GM19438 (cell line): ENCODE measurements around the gene COTL1.
A peak's percentile ranks its signal among the peaks of the same experiment; 100 is the strongest.

Source experiments
- ATAC-seq: cut with Tn5 transposase; IDR thresholded peaks from one replicate; pipeline ENCODE4 v1.9.1; 2021; ENCODE audit warnings: low read depth; ENCODE audit not compliant: unreplicated experiment

COTL1 gene

GRCh38 chr16:84614968-84615813, 2.7 kb downstream of the COTL1 start:
- ATAC-seq = no peak

- no peak for ATAC-seq
Measured at GRCh38 chr16:84614623-84614967, 3.3 kb downstream of the COTL1 start.

GRCh38 chr16:84614073-84614459, 3.8 kb downstream of the COTL1 start:
- no peak for ATAC-seq

GRCh38 chr16:84613408-84614072, 4.3 kb downstream of the COTL1 start:
- ATAC-seq = no peak

- no peak for ATAC-seq
Measured at GRCh38 chr16:84612686-84613085, 5.2 kb downstream of the COTL1 start.

GRCh38 chr16:84611041-84611440, 6.8 kb downstream of the COTL1 start:
- no peak for ATAC-seq

GRCh38 chr16:84610376-84610775, 7.5 kb downstream of the COTL1 start:
- ATAC-seq = no peak

GRCh38 chr16:84609563-84610177, 8.2 kb downstream of the COTL1 start:
- no peak for ATAC-seq

- no peak for ATAC-seq
Measured at GRCh38 chr16:84608282-84608681, 9.6 kb downstream of the COTL1 start.

GRCh38 chr16:84607694-84608093, 10.2 kb downstream of the COTL1 start:
- peak; percentile 48 for ATAC-seq

GRCh38 chr16:84607061-84607460, 10.8 kb downstream of the COTL1 start:
- ATAC-seq = no peak

- ATAC-seq = no peak
Measured at GRCh38 chr16:84606081-84606875, 11.6 kb downstream of the COTL1 start.

GRCh38 chr16:84605339-84605848, 12.5 kb downstream of the COTL1 start:
- no peak for ATAC-seq

GRCh38 chr16:84604477-84605013, 13.3 kb downstream of the COTL1 start:
- no peak for ATAC-seq

GRCh38 chr16:84603940-84604339, 13.9 kb downstream of the COTL1 start:
- no peak for ATAC-seq

GRCh38 chr16:84603140-84603816, 14.6 kb downstream of the COTL1 start:
- no peak for ATAC-seq

GRCh38 chr16:84600343-84601229, 17.3 kb downstream of the COTL1 start:
- peak; percentile 63 for ATAC-seq

- ATAC-seq = no peak
Measured at GRCh38 chr16:84599521-84600202, 18.2 kb downstream of the COTL1 start.
